Stimulated activated CD8-positive, alpha-beta memory T cell treated with anti-CD3 and anti-CD28 coated beads, Interleukin-2, amount 100 ng/mL, for 48 hours (primary cell): ENCODE measurements around the gene C12orf57.

ENCODE experiments used
- DNase-seq, 2 donors: peaks; one replicate each; pipeline ENCODE4 v3.0.0-alpha.2; 2020; ENCODE audit warnings: low read depth in 2 of 2

The C12orf57 gene

DNA sequence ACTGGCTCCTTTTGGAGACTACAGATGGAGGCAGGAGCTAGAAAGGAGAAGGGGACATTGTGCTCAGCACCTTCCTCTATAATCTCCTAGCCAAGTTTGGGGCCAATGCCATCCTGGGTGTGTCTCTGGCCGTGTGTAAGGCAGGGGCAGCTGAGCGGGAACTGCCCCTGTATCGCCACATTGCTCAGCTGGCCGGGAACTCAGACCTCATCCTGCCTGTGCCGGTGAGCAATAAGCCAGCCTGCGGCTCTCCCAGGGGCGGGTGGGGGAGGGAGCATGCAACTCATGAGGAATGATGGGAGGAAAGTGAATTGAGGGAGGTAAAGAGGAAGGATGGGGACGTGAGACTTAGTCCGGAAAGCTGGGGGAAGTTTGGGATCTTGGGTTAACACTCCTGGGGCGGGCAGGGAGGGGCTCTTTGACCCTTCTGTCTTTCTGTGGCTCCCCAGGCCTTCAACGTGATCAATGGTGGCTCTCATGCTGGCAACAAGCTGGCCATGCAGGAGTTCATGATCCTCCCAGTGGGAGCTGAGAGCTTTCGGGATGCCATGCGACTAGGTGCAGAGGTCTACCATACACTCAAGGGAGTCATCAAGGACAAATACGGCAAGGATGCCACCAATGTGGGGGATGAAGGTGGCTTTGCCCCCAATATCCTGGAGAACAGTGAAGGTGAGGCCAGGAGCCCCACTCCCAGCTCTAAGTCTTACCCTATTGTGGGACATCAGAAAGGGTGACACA lies 26.2 kb upstream of the C12orf57 start:
- no peak for DNase-seq

DNA sequence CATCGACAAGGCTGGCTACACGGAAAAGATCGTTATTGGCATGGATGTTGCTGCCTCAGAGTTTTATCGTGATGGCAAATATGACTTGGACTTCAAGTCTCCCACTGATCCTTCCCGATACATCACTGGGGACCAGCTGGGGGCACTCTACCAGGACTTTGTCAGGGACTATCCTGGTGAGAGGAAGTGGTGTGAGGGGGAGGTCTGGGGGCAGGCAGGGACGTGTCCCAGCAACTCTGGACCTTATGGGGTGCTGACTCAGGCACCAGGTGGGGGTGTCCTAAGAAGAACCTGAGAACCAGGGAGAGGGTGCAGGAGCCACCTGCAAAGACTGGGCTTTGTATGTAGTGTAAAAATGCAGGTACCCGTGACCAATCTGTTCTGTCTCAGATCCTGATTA lies 24.2 kb upstream of the C12orf57 start:
- no peak for DNase-seq

DNA sequence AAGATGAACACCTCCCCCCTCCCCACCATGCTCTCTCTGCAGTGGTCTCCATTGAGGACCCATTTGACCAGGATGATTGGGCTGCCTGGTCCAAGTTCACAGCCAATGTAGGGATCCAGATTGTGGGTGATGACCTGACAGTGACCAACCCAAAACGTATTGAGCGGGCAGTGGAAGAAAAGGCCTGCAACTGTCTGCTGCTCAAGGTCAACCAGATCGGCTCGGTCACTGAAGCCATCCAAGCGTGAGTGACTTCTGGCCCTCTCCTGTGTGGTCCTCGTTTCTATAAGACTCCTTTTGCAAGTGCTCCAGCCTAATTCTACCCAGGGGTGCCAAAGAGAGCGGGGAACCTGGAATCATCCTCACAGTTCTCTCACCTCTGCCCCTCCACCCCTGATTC lies 22.3 kb upstream of the C12orf57 start:
- DNase-seq: no peak

DNA sequence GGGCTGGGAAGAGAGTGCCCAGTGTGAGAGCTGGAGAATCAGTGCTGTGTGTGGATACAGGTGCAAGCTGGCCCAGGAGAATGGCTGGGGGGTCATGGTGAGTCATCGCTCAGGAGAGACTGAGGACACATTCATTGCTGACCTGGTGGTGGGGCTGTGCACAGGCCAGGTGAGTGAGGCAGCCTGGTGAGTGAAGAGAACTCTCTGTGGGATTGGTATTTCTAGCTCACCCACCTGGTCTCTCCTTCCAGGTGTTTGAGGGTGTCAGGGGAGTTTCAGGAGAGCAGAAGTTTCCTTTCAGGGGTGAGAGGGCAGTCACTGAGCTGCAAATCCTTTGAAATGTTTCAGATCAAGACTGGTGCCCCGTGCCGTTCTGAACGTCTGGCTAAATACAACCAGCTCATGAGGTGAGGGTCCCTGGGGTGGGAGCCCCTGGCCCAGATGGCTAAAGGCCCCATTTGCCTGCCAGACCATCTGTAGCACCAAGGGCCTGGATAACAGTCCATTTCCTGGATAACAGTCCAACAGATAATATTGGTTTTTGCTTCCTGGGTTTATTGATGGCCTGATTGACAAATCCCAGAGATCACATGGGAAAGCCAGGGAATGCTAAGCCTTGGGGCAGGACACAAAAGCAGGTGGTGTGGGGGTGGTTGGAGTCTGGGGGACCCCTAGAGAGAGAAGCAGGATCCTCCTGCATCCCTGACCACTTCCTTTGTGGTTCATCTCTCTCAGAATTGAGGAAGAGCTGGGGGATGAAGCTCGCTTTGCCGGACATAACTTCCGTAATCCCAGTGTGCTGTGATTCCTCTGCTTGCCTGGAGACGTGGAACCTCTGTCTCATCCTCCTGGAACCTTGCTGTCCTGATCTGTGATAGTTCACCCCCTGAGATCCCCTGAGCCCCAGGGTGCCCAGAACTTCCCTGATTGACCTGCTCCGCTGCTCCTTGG lies 21.6 kb upstream of the C12orf57 start:
- no peak for DNase-seq

DNA sequence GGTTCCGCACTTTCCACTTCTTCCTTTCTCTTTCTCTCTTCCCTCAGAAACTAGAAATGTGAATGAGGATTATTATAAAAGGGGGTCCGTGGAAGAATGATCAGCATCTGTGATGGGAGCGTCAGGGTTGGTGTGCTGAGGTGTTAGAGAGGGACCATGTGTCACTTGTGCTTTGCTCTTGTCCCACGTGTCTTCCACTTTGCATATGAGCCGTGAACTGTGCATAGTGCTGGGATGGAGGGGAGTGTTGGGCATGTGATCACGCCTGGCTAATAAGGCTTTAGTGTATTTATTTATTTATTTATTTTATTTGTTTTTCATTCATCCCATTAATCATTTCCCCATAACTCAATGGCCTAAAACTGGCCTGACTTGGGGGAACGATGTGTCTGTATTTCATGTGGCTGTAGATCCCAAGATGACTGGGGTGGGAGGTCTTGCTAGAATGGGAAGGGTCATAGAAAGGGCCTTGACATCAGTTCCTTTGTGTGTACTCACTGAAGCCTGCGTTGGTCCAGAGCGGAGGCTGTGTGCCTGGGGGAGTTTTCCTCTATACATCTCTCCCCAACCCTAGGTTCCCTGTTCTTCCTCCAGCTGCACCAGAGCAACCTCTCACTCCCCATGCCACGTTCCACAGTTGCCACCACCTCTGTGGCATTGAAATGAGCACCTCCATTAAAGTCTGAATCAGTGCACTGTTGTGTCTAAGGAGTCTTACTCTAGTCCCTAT lies 20.7 kb upstream of the C12orf57 start:
- DNase-seq: no peak

DNA sequence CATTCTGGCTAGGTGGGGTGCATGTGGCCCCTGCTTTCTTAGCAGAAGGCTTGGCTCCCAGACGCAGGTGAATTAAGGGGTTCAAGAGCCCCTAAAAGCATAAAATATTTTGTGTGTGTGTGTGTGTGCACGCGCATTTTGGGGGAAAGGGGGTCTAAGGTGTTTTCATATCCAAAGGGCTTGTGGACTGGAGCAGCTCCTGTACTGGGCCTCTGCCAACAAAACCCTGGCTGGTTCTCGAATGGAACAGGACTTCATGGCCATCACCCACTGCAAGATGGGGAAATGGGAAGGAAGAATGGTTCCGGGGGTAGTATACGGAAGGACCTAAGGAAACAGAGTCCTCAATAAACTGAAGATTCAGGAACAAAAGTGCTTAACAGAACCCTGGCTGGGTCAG lies 20.0 kb upstream of the C12orf57 start:
- DNase-seq: no peak

DNA sequence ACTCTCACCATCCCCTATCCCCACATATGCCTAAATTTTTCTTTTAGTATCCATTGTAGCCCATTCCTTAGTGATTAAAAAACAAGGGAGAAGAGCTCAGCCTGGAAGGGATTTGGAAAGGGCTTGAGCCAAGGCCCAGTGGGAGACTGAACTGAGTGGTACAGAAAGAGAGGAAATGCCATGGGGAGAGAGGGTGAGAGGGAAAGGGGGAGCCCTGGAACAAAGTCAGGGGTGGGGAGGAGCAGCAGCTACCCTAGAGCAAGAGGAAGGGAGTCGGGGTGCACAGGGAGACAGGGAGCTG lies 18.6 kb upstream of the C12orf57 start:
- no peak for DNase-seq

DNA sequence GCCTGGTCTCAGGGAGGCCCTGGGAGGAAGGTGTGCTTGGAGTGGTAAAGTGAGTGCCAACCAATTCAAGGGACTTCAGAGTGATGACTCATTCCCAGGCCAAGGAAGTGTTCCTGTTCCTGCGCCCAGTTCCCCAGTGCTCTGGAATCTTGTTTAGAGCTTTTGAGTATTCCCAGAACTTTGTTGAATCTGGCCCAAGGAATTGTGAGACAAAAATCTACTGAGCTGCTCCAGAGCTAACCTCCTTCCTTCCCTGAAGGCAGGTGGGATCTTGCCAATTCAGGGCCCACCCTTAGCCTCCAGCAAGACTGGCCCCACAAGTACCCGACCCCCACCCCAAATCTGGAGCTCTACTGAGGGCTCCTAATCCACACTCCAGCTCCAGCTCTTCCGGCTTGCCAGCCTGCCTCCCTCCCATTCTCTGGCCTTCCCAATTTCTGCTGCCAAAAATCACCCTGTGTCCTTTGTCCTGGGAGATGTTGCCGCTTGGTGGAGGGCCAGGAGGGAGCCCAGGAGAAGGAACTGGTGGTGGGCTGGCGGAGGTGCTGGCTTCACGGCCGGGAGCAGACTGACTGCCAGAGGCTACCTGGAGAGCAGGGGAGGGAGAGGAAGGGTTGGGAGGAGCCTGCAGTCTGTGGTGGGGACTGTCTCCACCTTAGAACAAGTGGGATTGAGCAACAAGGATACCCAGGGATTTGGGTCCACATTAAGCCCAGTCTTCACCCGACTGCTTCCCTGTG lies 18.1 kb upstream of the C12orf57 start:
- DNase-seq: no peak

DNA sequence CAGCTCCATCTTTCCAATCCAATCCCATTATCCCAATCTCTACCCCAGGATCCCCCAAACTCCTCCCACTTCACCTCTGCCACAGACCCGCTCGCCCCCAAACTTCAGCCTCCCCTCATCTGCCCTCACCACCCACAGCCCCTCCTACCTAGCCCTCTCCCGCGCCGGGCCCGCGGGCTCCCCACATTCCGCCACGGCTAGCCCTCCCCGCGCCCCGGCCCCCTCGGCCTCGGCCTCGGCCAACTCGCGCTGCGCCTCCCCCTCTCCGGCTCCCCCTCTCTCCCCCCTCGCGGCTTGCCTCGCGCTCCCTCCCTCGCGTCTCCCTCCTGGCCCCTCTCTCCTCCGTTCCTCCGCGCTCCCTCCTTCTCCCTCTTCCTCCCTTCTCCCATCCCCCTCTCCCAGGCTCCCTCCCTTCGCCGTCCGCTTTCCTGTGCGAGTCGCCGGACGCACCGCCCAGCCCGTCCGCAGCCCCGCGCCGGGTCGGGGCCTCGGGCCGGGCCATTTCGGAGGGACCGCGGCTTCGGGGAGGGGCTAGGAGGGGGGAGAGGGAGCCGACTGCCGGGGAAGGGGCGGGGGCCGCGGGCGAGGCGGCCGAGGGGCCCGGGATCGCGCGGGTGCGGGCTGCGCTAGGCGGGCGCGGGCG lies 16.3 kb upstream of the C12orf57 start, which contains the start of gene ATN1:
TSS of gene ATN1 (plus strand) at position 581 of the 643 bp plus-strand sequence. CDS start 6,043 bp downstream, outside the sequence.
- DNase-seq: peak in 1 of 2 donors; percentile 32

DNA sequence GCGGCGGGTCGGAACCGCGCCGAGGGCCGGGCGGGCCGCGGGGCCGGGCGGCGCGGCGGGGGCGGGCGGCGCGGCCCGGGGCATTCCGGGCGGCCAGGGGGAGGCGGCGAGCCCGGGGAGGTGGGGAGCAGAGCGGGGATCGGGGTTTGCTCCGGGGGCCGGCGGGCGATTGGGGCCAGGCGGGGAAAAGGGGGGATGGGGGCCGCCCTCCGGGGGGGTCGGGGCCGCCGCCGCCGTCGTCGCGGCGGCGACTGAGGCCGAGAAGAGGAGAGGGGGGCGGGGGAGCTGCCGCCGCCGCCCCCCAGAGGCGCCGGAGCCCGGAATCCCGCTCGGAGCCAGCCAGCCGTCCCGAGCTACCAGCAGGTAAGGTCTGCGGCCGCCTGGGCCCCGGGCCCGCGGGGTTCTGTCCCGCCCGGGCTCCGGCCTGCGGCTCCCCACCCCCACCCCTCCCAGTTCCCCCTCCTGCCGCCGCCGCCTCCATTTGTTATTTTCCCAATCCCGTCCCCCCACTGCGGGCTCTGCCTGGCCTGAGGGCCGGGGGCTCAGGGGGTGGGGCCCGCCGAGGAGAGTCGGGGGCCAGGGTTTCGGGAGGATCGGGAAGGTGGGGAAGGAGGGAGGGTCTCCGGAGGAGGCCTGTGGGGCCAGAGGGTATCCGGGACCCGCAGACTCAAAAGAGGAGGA lies 15.7 kb upstream of the C12orf57 start:
- no peak for DNase-seq

DNA sequence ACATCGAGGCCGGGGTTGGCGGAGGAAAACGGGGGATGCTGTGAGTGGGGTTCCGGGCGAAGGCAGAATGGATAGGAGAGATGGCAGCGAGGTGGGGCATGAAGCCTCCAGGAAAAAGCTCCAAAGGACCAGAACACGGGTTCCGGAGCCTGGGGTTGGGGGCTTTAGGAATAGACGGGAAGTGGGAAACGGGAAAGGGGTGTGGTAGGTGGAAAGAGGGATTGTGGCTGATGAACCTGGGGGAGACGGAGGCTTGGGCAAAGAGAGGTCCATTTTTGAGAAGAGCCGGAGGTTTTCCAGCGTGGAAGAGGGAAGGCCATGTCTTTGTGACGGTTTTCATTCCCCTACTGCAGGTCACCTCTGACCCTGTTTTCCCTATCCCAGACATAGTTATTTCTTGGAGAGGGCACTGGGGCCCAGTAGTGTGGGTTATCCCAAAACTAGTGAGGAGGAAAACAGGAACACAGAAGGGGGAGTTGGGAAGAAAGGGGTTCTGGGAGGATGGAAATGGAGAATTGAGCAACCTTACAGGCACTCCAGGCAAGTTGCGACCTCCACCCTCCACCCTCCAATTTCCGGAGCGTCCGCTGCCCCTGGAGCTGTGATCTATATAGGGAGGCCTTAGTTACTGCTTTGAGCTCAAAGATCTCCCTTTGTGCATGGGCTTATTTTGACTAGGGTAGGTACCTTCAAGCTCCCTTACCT lies 15.0 kb upstream of the C12orf57 start:
- no peak for DNase-seq

DNA sequence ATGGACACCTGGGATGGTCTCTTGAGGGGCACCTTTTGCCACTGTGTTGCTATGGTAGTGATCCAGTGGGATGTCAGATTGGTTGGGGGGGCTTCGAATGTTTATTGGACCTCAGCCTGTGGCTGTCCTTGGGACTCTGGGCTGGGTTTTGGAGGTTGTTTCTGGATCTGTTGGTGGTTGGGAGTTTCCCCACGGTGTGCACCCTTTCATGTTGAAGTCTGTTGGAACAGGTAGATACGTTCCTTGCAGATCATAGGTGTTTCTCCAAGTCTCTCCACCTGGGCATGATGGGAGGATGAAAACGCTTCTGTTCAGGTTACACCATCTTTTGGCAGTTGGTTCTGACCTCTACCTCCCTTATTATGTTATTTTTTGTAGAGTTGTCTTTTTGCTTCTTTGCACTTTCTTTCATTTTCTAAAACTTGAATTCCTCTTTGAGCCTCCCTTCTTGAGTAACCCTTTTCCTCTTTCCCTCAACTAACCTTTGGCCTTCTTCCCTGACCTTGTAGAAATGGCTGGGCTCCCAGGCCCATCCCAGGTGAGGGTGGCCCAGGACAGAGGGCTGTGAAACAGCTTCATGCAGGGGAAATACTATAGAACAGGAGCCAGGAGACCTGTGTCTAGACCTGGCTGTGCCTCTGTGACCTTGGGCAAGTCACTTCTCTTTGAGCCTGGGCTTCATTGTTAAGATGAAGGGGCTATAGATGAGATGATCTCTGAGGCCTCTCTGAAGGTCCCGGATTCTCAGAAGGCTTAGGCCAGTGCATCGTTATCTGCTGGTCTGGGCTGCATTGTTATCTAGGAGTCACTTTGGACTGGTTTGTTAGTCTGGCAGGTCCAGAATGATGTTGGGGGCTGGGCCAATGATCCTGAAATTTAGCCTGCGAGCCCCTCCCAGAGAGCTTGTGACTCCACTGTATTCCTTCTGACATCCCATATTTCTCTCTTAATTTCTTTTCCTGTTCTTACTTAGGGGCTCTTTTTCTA lies 14.1 kb upstream of the C12orf57 start:
- no peak for DNase-seq

DNA sequence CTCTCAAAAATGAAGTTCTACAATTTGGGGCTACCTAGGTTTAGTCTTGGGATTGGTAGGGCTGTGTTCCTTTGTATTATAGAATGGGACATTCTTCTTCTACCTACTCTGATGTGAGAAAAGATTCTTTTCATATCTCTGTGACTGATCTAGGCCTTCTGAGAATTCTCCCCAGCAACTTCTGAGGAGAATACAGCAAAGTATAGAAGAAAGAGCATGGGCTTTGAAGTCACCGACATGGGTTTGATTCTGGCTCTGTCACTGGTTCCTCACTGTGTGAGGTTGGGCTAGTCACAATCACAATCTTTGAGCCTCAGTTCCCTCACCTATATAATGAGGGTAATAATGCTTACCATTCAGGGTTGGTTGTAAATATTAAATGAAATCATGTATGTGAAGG lies 11.1 kb upstream of the C12orf57 start:
- DNase-seq: no peak

DNA sequence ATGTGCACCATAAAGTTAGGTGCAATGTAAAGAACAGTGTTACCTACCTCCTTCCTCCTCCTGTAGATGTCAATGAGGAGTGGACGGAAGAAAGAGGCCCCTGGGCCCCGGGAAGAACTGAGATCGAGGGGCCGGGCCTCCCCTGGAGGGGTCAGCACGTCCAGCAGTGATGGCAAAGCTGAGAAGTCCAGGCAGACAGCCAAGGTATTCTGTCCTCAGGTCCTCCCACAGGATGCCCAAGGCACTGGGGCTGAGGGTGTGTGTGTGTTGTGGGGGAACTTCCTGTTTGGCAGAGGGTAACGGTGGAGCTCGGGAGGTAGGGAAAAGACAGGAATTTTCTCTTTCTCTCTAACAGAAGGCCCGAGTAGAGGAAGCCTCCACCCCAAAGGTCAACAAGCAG lies 9.7 kb upstream of the C12orf57 start:
- no peak for DNase-seq

DNA sequence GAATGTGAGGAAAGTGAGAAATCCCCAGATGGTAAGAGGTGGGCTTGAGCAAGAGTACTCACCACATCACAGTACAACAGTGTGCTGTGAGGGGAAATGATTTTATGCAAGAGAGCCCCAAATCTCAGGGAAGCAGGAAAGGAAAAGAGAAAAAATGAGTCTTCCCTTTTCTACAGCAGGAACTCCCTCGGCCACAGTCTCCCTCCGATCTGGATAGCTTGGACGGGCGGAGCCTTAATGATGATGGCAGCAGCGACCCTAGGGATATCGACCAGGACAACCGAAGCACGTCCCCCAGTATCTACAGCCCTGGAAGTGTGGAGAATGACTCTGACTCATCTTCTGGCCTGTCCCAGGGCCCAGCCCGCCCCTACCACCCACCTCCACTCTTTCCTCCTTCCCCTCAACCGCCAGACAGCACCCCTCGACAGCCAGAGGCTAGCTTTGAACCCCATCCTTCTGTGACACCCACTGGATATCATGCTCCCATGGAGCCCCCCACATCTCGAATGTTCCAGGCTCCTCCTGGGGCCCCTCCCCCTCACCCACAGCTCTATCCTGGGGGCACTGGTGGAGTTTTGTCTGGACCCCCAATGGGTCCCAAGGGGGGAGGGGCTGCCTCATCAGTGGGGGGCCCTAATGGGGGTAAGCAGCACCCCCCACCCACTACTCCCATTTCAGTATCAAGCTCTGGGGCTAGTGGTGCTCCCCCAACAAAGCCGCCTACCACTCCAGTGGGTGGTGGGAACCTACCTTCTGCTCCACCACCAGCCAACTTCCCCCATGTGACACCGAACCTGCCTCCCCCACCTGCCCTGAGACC lies 8.2 kb upstream of the C12orf57 start:
- DNase-seq: no peak

DNA sequence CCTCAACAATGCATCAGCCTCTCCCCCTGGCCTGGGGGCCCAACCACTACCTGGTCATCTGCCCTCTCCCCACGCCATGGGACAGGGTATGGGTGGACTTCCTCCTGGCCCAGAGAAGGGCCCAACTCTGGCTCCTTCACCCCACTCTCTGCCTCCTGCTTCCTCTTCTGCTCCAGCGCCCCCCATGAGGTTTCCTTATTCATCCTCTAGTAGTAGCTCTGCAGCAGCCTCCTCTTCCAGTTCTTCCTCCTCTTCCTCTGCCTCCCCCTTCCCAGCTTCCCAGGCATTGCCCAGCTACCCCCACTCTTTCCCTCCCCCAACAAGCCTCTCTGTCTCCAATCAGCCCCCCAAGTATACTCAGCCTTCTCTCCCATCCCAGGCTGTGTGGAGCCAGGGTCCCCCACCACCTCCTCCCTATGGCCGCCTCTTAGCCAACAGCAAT lies 7.6 kb upstream of the C12orf57 start:
- no peak for DNase-seq

DNA sequence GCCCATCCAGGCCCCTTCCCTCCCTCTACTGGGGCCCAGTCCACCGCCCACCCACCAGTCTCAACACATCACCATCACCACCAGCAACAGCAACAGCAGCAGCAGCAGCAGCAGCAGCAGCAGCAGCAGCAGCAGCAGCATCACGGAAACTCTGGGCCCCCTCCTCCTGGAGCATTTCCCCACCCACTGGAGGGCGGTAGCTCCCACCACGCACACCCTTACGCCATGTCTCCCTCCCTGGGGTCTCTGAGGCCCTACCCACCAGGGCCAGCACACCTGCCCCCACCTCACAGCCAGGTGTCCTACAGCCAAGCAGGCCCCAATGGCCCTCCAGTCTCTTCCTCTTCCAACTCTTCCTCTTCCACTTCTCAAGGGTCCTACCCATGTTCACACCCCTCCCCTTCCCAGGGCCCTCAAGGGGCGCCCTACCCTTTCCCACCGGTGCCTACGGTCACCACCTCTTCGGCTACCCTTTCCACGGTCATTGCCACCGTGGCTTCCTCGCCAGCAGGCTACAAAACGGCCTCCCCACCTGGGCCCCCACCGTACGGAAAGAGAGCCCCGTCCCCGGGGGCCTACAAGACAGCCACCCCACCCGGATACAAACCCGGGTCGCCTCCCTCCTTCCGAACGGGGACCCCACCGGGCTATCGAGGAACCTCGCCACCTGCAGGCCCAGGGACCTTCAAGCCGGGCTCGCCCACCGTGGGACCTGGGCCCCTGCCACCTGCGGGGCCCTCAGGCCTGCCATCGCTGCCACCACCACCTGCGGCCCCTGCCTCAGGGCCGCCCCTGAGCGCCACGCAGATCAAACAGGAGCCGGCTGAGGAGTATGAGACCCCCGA lies 7.0 kb upstream of the C12orf57 start:
- DNase-seq: no peak
